ENCODE data around the gene MYH9.

GRCh38 chr22:36233796-36234195 lies 154.0 kb downstream of the MYH9 start:
- no peak for TF ChIP-seq EZH2 (IDR thresholded peaks at IDR 0.05; ENCODE audit: borderline replicate concordance, insufficient read depth, low read length, poor library complexity, severe bottlenecking)
- no peak for TF ChIP-seq CTCF (IDR thresholded peaks at IDR 0.05; ENCODE audit: poor library complexity, severe bottlenecking)
- TF ChIP-seq SMC3 (conservative IDR thresholded peaks at IDR 0.05; ENCODE audit: poor library complexity) = no peak
- TF ChIP-seq EP300 (conservative IDR thresholded peaks at IDR 0.05; ENCODE audit: poor library complexity, severe bottlenecking) = no peak
- no peak for TF ChIP-seq POLR2AphosphoS5 (IDR thresholded peaks at IDR 0.05)
- TF ChIP-seq RAD21 (conservative IDR thresholded peaks at IDR 0.05) = no peak
- no peak for TF ChIP-seq REST (IDR thresholded peaks at IDR 0.05; ENCODE audit: borderline replicate concordance)
- TF ChIP-seq MXI1 (conservative IDR thresholded peaks at IDR 0.05; ENCODE audit: poor library complexity, severe bottlenecking) = no peak
- no peak for TF ChIP-seq TAF1 (IDR thresholded peaks at IDR 0.05; ENCODE audit: low read depth)
